Liver (tissue), 9 donors: Measurements from ENCODE around the gene GLRA3. TPM values are rescaled to one million over a fixed set of nuclear protein-coding genes. Genes with fewer than 3 reads are reported as not detected.

Experiments
- DNase-seq: peaks from one replicate; pipeline ENCODE4 v3.0.0-alpha.2; 2017; ENCODE audit warnings: low spot score
- H3K27ac ChIP-seq, 2 donors: one replicate each; pipeline ENCODE4 v1.7.0; 2013; ENCODE audit warnings: inconsistent platforms in 2 of 2, low read length in 2 of 2, control low read depth in 1 of 2, low read depth in 1 of 2, mild to moderate bottlenecking in 1 of 2
- H3K27me3 ChIP-seq, 4 donors: one replicate each; pipeline versions ENCODE4 v1.6.1 to v1.7.0; 2013; ENCODE audit warnings: low read length in 3 of 4, inconsistent platforms in 1 of 4, mild to moderate bottlenecking in 1 of 4, moderate library complexity in 1 of 4; ENCODE audit not compliant: control insufficient read depth in 4 of 4, insufficient read depth in 4 of 4
- H3K36me3 ChIP-seq, 4 donors: one replicate each; pipeline versions ENCODE4 v1.6.1 to v1.7.0; 2013; ENCODE audit warnings: low read length in 3 of 4, mild to moderate bottlenecking in 3 of 4, low read depth in 1 of 4, moderate library complexity in 1 of 4; ENCODE audit not compliant: control insufficient read depth in 4 of 4, insufficient read depth in 3 of 4
- H3K4me1 ChIP-seq, 4 donors: one replicate each; pipeline versions ENCODE4 v1.6.1 to v1.7.0; 2013; ENCODE audit warnings: low read length in 3 of 4, mild to moderate bottlenecking in 3 of 4, moderate library complexity in 1 of 4; ENCODE audit not compliant: control insufficient read depth in 4 of 4, insufficient read depth in 4 of 4
- H3K4me3 ChIP-seq, 3 donors: one replicate each; pipeline versions ENCODE4 v1.6.1 to v1.7.0; 2013; ENCODE audit warnings: low read length in 3 of 3, control low read depth in 1 of 3, low read depth in 1 of 3, mild to moderate bottlenecking in 1 of 3
- H3K9ac ChIP-seq, 2 donors: one replicate each; pipeline ENCODE4 v1.7.0; 2013; ENCODE audit warnings: low read length in 2 of 2, mild to moderate bottlenecking in 2 of 2, moderate library complexity in 2 of 2, control low read depth in 1 of 2, low read depth in 1 of 2
- H3K9me3 ChIP-seq, 4 donors: one replicate each; pipeline versions ENCODE4 v1.6.1 to v1.7.0; 2013; ENCODE audit warnings: low read length in 3 of 4; ENCODE audit not compliant: control insufficient read depth in 4 of 4
- EGR1 ChIP-seq, 2 donors: IDR thresholded peaks; 2 replicates each; pipeline ENCODE4 v1.6.1; 2016 to 2018; ENCODE audit warnings: antibody characterized with exemption in 2 of 2, low read depth in 2 of 2
- FOXA1 ChIP-seq: IDR thresholded peaks from 2 replicates; pipeline ENCODE4 v1.6.1; 2016; ENCODE audit warnings: antibody characterized with exemption
- FOXA2 ChIP-seq: IDR thresholded peaks from 2 replicates; pipeline ENCODE4 v1.6.1; 2016; ENCODE audit warnings: antibody characterized with exemption
- GABPA ChIP-seq, 2 donors: IDR thresholded peaks in 1 of 2; conservative IDR thresholded peaks in 1 of 2; 2 replicates each; pipeline ENCODE4 v1.6.1; 2016; ENCODE audit warnings: antibody characterized with exemption in 2 of 2, mild to moderate bottlenecking in 1 of 2, moderate library complexity in 1 of 2
- HNF4A ChIP-seq, 2 donors: conservative IDR thresholded peaks; 2 replicates each; pipeline ENCODE4 v1.6.1; 2016; ENCODE audit warnings: antibody characterized with exemption in 2 of 2, mild to moderate bottlenecking in 2 of 2
- HNF4G ChIP-seq: IDR thresholded peaks from 2 replicates; pipeline ENCODE4 v1.6.1; 2016; ENCODE audit warnings: antibody characterized with exemption
- JUND ChIP-seq, 2 donors: IDR thresholded peaks; 2 replicates each; pipeline ENCODE4 v1.6.1; 2016; ENCODE audit warnings: antibody characterized with exemption in 2 of 2
- NR2F2 ChIP-seq: IDR thresholded peaks from 2 replicates; pipeline ENCODE4 v1.6.1; 2016; ENCODE audit warnings: antibody characterized with exemption
- RAD21 ChIP-seq, 2 donors: IDR thresholded peaks; 2 replicates each; pipeline ENCODE4 v1.6.1; 2016; ENCODE audit warnings: antibody characterized with exemption in 2 of 2, mild to moderate bottlenecking in 2 of 2
- RXRA ChIP-seq, 2 donors: IDR thresholded peaks; 2 replicates each; pipeline ENCODE4 v1.6.1; 2017 to 2018; ENCODE audit warnings: antibody characterized with exemption in 2 of 2, mild to moderate bottlenecking in 1 of 2
- SP1 ChIP-seq: IDR thresholded peaks from 2 replicates; pipeline ENCODE4 v1.6.1; 2018; ENCODE audit warnings: antibody characterized with exemption, mild to moderate bottlenecking
- TAF1 ChIP-seq: conservative IDR thresholded peaks from 2 replicates; pipeline ENCODE4 v1.6.1; 2016; ENCODE audit warnings: antibody characterized with exemption, mild to moderate bottlenecking
- YY1 ChIP-seq: IDR thresholded peaks from 2 replicates; pipeline ENCODE4 v1.6.1; 2016; ENCODE audit warnings: antibody characterized with exemption, mild to moderate bottlenecking
- WGBS: extraction: QIAGEN DNeasy Blood & Tissue Kit; methylation state at CpG from one replicate; pipeline ENCODE4 v1.1.7; 2013; 5-methylcytosine and 5-hydroxymethylcytosine counted together
- polyA plus RNA-seq, 2 donors: library from polyadenylated mRNA; stranded (reverse) in 1 of 2; unstranded in 1 of 2; fragments of 200-250 nt in 1 of 2; fragments of >200 nt in 1 of 2; fragmentation: Nextera tagmentation in 1 of 2; extraction: Ambion mirVana in 1 of 2; gene quantifications; one replicate each; pipeline versions ENCODE4 v1.2.1 to v1.2.3, GENCODE V29; 2013 to 2015
- total RNA-seq, 2 donors: library from RNA; depleted of rRNA; stranded (reverse); fragments of >200 nt; gene quantifications; one replicate each; pipeline ENCODE4 v1.2.3, GENCODE V29; 2014
- TF ChIP-seq, protein P1 (sequence below): IDR thresholded peaks from 2 replicates; pipeline ENCODE4 v1.6.1; 2016; ENCODE audit warnings: antibody characterized with exemption, mild to moderate bottlenecking
- TF ChIP-seq, protein P2 (sequence below): IDR thresholded peaks from 2 replicates; pipeline ENCODE4 v1.6.1; 2016; ENCODE audit warnings: antibody characterized with exemption
- TF ChIP-seq, protein P3 (sequence below): fragments of 150-350 bp; IDR thresholded peaks from 2 replicates; pipeline ENCODE4 v1.5.1; 2017; ENCODE audit warnings: improper control_type of control experiment, low read depth, low read length; ENCODE audit not compliant: missing input control
- TF ChIP-seq, protein P4 (sequence below): IDR thresholded peaks from 2 replicates; pipeline ENCODE4 v1.6.1; 2016; ENCODE audit warnings: antibody characterized with exemption
- TF ChIP-seq, protein P5 (sequence below): IDR thresholded peaks from 2 replicates; pipeline ENCODE4 v1.6.1; 2016; ENCODE audit warnings: antibody characterized with exemption
- donor health status: healthy.
- donor health status: healthy.
- donor health status: healthy.
- donor health status: healthy.
- donor health status: healthy.

GLRA3 gene
- total and polyA plus RNA-seq, 4 donors: not detected

DNA sequence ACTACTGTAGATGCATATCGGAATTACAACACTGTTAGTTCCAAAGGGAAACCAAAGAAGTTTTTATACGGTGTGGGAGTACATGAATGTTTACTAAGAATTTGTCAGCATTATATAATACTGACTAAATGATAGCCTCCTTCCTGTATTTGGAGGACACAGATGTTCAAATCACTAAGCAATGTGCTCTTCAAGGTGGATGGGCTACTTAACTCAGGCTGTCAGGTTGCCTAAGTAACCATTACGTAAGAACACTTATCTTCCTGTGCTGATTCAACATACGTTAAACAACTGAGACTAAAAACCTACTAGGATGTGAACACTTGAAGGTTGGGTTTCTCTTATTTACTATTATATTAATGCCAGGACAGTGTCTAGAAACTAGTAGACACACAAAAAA, 224.8 kb downstream of the GLRA3 start (continued):
- TF ChIP-seq FOXA2 (no peak), NR2F2 (no peak), EGR1 (IDR thresholded peaks at IDR 0.05; ENCODE audit: low read depth in 2 of 2) (no peak), YY1 (no peak), RAD21 (IDR thresholded peaks at IDR 0.05) (no peak), HNF4A (conservative IDR thresholded peaks at IDR 0.05) (no peak), HNF4G (no peak), RXRA (IDR thresholded peaks at IDR 0.05) (no peak)

DNA sequence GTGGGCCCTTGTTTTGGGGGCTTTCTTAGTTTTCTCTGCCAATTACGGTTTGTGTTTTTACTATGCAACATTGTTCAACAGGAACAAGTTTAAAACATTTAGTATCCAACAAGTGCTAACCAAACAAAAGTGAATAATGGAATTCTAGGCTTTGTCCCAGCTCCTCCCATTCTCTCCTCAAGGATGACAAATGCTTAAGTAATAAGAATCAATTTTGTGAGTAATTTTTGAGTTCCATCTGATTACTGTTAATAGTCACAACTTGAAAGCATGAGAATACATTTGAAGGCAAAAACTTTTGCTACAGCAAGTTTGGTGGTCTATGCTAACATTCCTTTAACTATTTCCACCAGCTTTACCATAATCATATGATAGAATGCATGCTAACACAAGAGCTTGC, 228.7 kb downstream of the GLRA3 start:
- Histone ChIP-seq H3K36me3 (no peaks in the 10 kb centered on the region), H3K4me3 (no peak overlapping the region), H3K4me1 (no peaks in the 10 kb centered on the region), H3K9me3 (no peaks in the 10 kb centered on the region), H3K27ac (no peak overlapping the region), H3K27me3 (no peaks in the 10 kb centered on the region), H3K9ac (no peak overlapping the region)
- DNase-seq: no peak
- TF ChIP-seq NR2F2 (no peak), SP1 (no peak), GABPA (IDR thresholded peaks at IDR 0.05 in 1 of 2, conservative IDR thresholded peaks at IDR 0.05 in 1 of 2) (no peak), FOXA1 (no peak), HNF4G (no peak), TAF1 (no peak), RAD21 (IDR thresholded peaks at IDR 0.05) (no peak), FOXA2 (no peak), YY1 (no peak), RXRA (IDR thresholded peaks at IDR 0.05) (no peak), EGR1 (IDR thresholded peaks at IDR 0.05; ENCODE audit: low read depth in 2 of 2) (no peak), JUND (IDR thresholded peaks at IDR 0.05) (no peak), HNF4A (conservative IDR thresholded peaks at IDR 0.05) (no peak)
- TF ChIP-seq, protein P1, sequence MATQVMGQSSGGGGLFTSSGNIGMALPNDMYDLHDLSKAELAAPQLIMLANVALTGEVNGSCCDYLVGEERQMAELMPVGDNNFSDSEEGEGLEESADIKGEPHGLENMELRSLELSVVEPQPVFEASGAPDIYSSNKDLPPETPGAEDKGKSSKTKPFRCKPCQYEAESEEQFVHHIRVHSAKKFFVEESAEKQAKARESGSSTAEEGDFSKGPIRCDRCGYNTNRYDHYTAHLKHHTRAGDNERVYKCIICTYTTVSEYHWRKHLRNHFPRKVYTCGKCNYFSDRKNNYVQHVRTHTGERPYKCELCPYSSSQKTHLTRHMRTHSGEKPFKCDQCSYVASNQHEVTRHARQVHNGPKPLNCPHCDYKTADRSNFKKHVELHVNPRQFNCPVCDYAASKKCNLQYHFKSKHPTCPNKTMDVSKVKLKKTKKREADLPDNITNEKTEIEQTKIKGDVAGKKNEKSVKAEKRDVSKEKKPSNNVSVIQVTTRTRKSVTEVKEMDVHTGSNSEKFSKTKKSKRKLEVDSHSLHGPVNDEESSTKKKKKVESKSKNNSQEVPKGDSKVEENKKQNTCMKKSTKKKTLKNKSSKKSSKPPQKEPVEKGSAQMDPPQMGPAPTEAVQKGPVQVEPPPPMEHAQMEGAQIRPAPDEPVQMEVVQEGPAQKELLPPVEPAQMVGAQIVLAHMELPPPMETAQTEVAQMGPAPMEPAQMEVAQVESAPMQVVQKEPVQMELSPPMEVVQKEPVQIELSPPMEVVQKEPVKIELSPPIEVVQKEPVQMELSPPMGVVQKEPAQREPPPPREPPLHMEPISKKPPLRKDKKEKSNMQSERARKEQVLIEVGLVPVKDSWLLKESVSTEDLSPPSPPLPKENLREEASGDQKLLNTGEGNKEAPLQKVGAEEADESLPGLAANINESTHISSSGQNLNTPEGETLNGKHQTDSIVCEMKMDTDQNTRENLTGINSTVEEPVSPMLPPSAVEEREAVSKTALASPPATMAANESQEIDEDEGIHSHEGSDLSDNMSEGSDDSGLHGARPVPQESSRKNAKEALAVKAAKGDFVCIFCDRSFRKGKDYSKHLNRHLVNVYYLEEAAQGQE: no peak
- TF ChIP-seq, protein P2, sequence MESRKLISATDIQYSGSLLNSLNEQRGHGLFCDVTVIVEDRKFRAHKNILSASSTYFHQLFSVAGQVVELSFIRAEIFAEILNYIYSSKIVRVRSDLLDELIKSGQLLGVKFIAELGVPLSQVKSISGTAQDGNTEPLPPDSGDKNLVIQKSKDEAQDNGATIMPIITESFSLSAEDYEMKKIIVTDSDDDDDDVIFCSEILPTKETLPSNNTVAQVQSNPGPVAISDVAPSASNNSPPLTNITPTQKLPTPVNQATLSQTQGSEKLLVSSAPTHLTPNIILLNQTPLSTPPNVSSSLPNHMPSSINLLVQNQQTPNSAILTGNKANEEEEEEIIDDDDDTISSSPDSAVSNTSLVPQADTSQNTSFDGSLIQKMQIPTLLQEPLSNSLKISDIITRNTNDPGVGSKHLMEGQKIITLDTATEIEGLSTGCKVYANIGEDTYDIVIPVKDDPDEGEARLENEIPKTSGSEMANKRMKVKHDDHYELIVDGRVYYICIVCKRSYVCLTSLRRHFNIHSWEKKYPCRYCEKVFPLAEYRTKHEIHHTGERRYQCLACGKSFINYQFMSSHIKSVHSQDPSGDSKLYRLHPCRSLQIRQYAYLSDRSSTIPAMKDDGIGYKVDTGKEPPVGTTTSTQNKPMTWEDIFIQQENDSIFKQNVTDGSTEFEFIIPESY: no peak
- TF ChIP-seq, protein P3, sequence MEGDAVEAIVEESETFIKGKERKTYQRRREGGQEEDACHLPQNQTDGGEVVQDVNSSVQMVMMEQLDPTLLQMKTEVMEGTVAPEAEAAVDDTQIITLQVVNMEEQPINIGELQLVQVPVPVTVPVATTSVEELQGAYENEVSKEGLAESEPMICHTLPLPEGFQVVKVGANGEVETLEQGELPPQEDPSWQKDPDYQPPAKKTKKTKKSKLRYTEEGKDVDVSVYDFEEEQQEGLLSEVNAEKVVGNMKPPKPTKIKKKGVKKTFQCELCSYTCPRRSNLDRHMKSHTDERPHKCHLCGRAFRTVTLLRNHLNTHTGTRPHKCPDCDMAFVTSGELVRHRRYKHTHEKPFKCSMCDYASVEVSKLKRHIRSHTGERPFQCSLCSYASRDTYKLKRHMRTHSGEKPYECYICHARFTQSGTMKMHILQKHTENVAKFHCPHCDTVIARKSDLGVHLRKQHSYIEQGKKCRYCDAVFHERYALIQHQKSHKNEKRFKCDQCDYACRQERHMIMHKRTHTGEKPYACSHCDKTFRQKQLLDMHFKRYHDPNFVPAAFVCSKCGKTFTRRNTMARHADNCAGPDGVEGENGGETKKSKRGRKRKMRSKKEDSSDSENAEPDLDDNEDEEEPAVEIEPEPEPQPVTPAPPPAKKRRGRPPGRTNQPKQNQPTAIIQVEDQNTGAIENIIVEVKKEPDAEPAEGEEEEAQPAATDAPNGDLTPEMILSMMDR: no peak
- TF ChIP-seq, protein P4, sequence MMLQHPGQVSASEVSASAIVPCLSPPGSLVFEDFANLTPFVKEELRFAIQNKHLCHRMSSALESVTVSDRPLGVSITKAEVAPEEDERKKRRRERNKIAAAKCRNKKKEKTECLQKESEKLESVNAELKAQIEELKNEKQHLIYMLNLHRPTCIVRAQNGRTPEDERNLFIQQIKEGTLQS: no peak
- TF ChIP-seq, protein P5, sequence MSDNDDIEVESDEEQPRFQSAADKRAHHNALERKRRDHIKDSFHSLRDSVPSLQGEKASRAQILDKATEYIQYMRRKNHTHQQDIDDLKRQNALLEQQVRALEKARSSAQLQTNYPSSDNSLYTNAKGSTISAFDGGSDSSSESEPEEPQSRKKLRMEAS: no peak
- WGBS: 93% methylated on average over 1 of the region's 1 CpG
